GM23338 (cell line): ENCODE data around the gene ABCB11. TPM values are rescaled to one million over a fixed set of nuclear protein-coding genes. Genes with fewer than 3 reads are reported as not detected.

Source experiments
- ATAC-seq: fragments of 200-7000 bp; cut with Tn5 transposase; 3 replicates; pipeline ENCODE4 v1.9.1; 2020
- DNase-seq: peaks from one replicate; pipeline ENCODE4 v3.0.0-alpha.2; 2015; ENCODE audit warnings: low spot score
- H2AFZ ChIP-seq: fragments of 200-600 bp; sonication (generic); 2 replicates; pipeline ENCODE4 v1.8.0; 2016; ENCODE audit warnings: antibody characterized with exemption, mild to moderate bottlenecking, moderate library complexity
- H3F3A ChIP-seq: fragments of 200-600 bp; sonication (generic); replicated peaks from 2 replicates; pipeline ENCODE4 v1.8.0; 2017; ENCODE audit warnings: antibody characterized with exemption, mixed run types, low read depth
- H3K27ac ChIP-seq: fragments of 200-600 bp; sonication (generic); 2 replicates; pipeline ENCODE4 v1.6.1; 2016; ENCODE audit warnings: low read depth
- H3K27me3 ChIP-seq: fragments of 200-600 bp; sonication (generic); 2 replicates; pipeline ENCODE4 v1.8.0; 2016; ENCODE audit warnings: mild to moderate bottlenecking, mixed run types, moderate library complexity; ENCODE audit not compliant: insufficient read depth
- H3K36me3 ChIP-seq: fragments of 200-600 bp; sonication (generic); 2 replicates; pipeline ENCODE4 v1.8.0; 2016; ENCODE audit warnings: mild to moderate bottlenecking; ENCODE audit not compliant: insufficient read depth
- H3K4me1 ChIP-seq: fragments of 200-600 bp; sonication (generic); 2 replicates; pipeline ENCODE4 v1.8.0; 2016; ENCODE audit warnings: mild to moderate bottlenecking, moderate library complexity; ENCODE audit not compliant: insufficient read depth
- H3K4me2 ChIP-seq: fragments of 200-600 bp; sonication (generic); 2 replicates; pipeline ENCODE4 v1.7.1; 2017; ENCODE audit warnings: mixed run types
- H3K4me3 ChIP-seq: fragments of 200-600 bp; sonication (generic); 2 replicates; pipeline ENCODE4 v1.6.1; 2016; ENCODE audit warnings: mixed run types
- H3K79me2 ChIP-seq: fragments of 200-600 bp; sonication (generic); replicated peaks from 2 replicates; pipeline ENCODE4 v1.8.0; 2017; ENCODE audit warnings: mild to moderate bottlenecking; ENCODE audit not compliant: insufficient read depth
- H3K9me2 ChIP-seq: fragments of 200-600 bp; sonication (generic); 2 replicates; pipeline ENCODE4 v1.8.0; 2017; ENCODE audit not compliant: insufficient read depth
- H4K20me1 ChIP-seq: fragments of 200-600 bp; sonication (generic); replicated peaks from 2 replicates; pipeline ENCODE4 v1.8.0; 2017; ENCODE audit warnings: mild to moderate bottlenecking; ENCODE audit not compliant: insufficient read depth
- H3K27ac Mint-ChIP-seq: 2 replicates; pipeline ENCODE4 v1.8.0; 2020; ENCODE audit warnings: inconsistent platforms, mild to moderate bottlenecking, moderate library complexity, mixed read lengths
- H3K27me3 Mint-ChIP-seq: 3 replicates; pipeline ENCODE4 v1.8.0; 2022; ENCODE audit warnings: low read depth, mild to moderate bottlenecking, moderate library complexity, mixed read lengths, inconsistent platforms; ENCODE audit not compliant: insufficient read depth, poor library complexity
- H3K36me3 Mint-ChIP-seq: 3 replicates; pipeline ENCODE4 v1.8.0; 2021; ENCODE audit warnings: low read depth, mild to moderate bottlenecking, inconsistent platforms, moderate library complexity, mixed read lengths
- H3K4me1 Mint-ChIP-seq: 3 replicates; pipeline ENCODE4 v1.8.0; 2020; ENCODE audit warnings: mild to moderate bottlenecking, inconsistent platforms, mixed read lengths
- H3K4me3 Mint-ChIP-seq: 3 replicates; pipeline ENCODE4 v1.8.0; 2021; ENCODE audit warnings: moderate library complexity, mild to moderate bottlenecking, inconsistent platforms, mixed read lengths
- H3K9me3 Mint-ChIP-seq: 3 replicates; pipeline ENCODE4 v1.8.0; 2020; ENCODE audit warnings: moderate library complexity, mild to moderate bottlenecking, inconsistent platforms, mixed read lengths
- CREB1 ChIP-seq: fragments of 250-450 bp; sonication (Bioruptor Pico); IDR thresholded peaks from 2 replicates; pipeline ENCODE4 v1.5.0; 2020; ENCODE audit warnings: low read depth, mild to moderate bottlenecking, moderate library complexity
- ETS1 ChIP-seq: IDR thresholded peaks from 2 replicates; pipeline ENCODE4 v1.6.1; 2016; ENCODE audit warnings: antibody characterized with exemption
- EZH2 ChIP-seq: fragments of 200-600 bp; sonication (generic); IDR thresholded peaks from one replicate; pipeline ENCODE4 v1.8.0; 2017; ENCODE audit warnings: antibody characterized with exemption, mild to moderate bottlenecking, low read depth; ENCODE audit not compliant: unreplicated experiment
- EZH2phosphoT487 ChIP-seq: fragments of 200-600 bp; sonication (generic); IDR thresholded peaks from one replicate; pipeline ENCODE4 v1.8.1; 2018; ENCODE audit warnings: antibody characterized with exemption; ENCODE audit not compliant: unreplicated experiment
- NANOG ChIP-seq: IDR thresholded peaks from 2 replicates; pipeline ENCODE4 v1.6.1; 2016; ENCODE audit warnings: antibody characterized with exemption, borderline replicate concordance
- POLR2AphosphoS5 ChIP-seq: IDR thresholded peaks from 2 replicates; pipeline ENCODE4 v1.6.1; 2016; ENCODE audit warnings: antibody characterized with exemption, low read depth
- REST ChIP-seq: IDR thresholded peaks from one replicate; pipeline ENCODE4 v1.6.1; 2018; ENCODE audit warnings: antibody characterized with exemption; ENCODE audit not compliant: unreplicated experiment
- ZNF462 ChIP-seq: fragments of 250-450 bp; sonication (Bioruptor Pico); IDR thresholded peaks from 2 replicates; pipeline ENCODE4 v1.5.0; 2020; ENCODE audit warnings: mild to moderate bottlenecking, moderate library complexity
- polyA plus RNA-seq: library from polyadenylated mRNA; unstranded; fragments of >200 nt; fragmentation: Nextera tagmentation; extraction: Ambion mirVana; gene quantifications from 2 replicates; pipeline ENCODE4 v1.2.1, GENCODE V29; 2016
- total RNA-seq: library from RNA; depleted of rRNA; stranded (reverse); fragments of >200 nt; shearing (Covaris generic); gene quantifications from 2 replicates; pipeline ENCODE4 v1.2.3, GENCODE V29; 2014
- TF ChIP-seq, protein P1 (sequence below), 2 experiments: fragments of 200-600 bp in 1 of 2; sonication (generic) in 1 of 2; conservative IDR thresholded peaks; 2 replicates each; pipeline versions ENCODE4 v1.5.1 to v1.6.1; 2016 to 2017; ENCODE audit warnings: antibody characterized with exemption in 2 of 2, low read depth in 2 of 2, mild to moderate bottlenecking in 2 of 2, moderate library complexity in 1 of 2

The ABCB11 gene
- total and polyA plus RNA-seq, 2 experiments from 2014 or later, result not detected

GRCh38 chr2:169002161-169002738 is 28.9 kb downstream of the ABCB11 start:
- Mint-ChIP-seq H3K36me3 (no peaks in the 10 kb centered on the region), H3K27me3 (peaks cover 2% of the 10 kb centered on the region), H3K4me1 (no peaks in the 10 kb centered on the region), H3K27ac (no peak overlapping the region), H3K4me3 (no peak overlapping the region), H3K9me3 (no peaks in the 10 kb centered on the region; the same call in 2 of the 3 replicates)
- Histone ChIP-seq H3K27ac (no peak overlapping the region), H2AFZ (no peak overlapping the region), H3K9me2 (peaks cover 3% of the 10 kb centered on the region; the same call in 1 of the 2 replicates), H3K36me3 (no peaks in the 10 kb centered on the region), H3F3A (no peaks in the 10 kb centered on the region), H3K27me3 (no peaks in the 10 kb centered on the region), H4K20me1 (no peaks in the 10 kb centered on the region), H3K4me3 (no peak overlapping the region), H3K4me2 (no peak overlapping the region), H3K79me2 (no peaks in the 10 kb centered on the region), H3K4me1 (no peaks in the 10 kb centered on the region)
- ATAC-seq (no peak), DNase-seq (no peak)
- TF ChIP-seq CREB1 (CRISPR knock-in tag) (no peak), EZH2 (no peak), REST (no peak), ZNF462 (CRISPR knock-in tag) (no peak), EZH2phosphoT487 (no peak), ETS1 (no peak), NANOG (no peak), POLR2AphosphoS5 (no peak)
- TF ChIP-seq, protein P1, sequence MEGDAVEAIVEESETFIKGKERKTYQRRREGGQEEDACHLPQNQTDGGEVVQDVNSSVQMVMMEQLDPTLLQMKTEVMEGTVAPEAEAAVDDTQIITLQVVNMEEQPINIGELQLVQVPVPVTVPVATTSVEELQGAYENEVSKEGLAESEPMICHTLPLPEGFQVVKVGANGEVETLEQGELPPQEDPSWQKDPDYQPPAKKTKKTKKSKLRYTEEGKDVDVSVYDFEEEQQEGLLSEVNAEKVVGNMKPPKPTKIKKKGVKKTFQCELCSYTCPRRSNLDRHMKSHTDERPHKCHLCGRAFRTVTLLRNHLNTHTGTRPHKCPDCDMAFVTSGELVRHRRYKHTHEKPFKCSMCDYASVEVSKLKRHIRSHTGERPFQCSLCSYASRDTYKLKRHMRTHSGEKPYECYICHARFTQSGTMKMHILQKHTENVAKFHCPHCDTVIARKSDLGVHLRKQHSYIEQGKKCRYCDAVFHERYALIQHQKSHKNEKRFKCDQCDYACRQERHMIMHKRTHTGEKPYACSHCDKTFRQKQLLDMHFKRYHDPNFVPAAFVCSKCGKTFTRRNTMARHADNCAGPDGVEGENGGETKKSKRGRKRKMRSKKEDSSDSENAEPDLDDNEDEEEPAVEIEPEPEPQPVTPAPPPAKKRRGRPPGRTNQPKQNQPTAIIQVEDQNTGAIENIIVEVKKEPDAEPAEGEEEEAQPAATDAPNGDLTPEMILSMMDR (conservative IDR thresholded peaks at IDR 0.05; ENCODE audit: low read depth in 2 of 2), result no peak
